Neural progenitor cell (in vitro differentiated cells): ENCODE measurements around the gene SLC37A1. TPM values are rescaled to one million over a fixed set of nuclear protein-coding genes. Genes with fewer than 3 reads are reported as not detected.

Experiments
- DNase-seq: peaks from one replicate; pipeline ENCODE4 v3.0.0-alpha.2; 2016; ENCODE audit warnings: low spot score
- H2AFZ ChIP-seq: fragments of 200-600 bp; sonication (generic); replicated peaks from 2 replicates; pipeline ENCODE4 v1.6.1; 2016; ENCODE audit warnings: antibody characterized with exemption
- H3F3A ChIP-seq: fragments of 200-600 bp; sonication (generic); 2 replicates; pipeline ENCODE4 v1.6.1; 2016; ENCODE audit warnings: antibody characterized with exemption, low read depth
- H3K27ac ChIP-seq: fragments of 200-600 bp; sonication (generic); 2 replicates; pipeline ENCODE4 v1.5.1; 2016; ENCODE audit warnings: mild to moderate bottlenecking
- H3K27me3 ChIP-seq: fragments of 200-600 bp; sonication (generic); 2 replicates; pipeline ENCODE4 v1.6.1; 2016; ENCODE audit warnings: mild to moderate bottlenecking, moderate library complexity
- H3K36me3 ChIP-seq: fragments of 200-600 bp; sonication (generic); 2 replicates; pipeline ENCODE4 v1.5.1; 2016
- H3K4me1 ChIP-seq: fragments of 200-600 bp; sonication (generic); 2 replicates; pipeline ENCODE4 v1.6.1; 2016; ENCODE audit warnings: mixed run types
- H3K4me2 ChIP-seq: fragments of 200-600 bp; sonication (generic); 2 replicates; pipeline ENCODE4 v1.6.1; 2016
- H3K4me3 ChIP-seq: fragments of 200-600 bp; sonication (generic); 2 replicates; pipeline ENCODE4 v1.5.1; 2016
- H3K79me2 ChIP-seq: fragments of 200-600 bp; sonication (generic); 2 replicates; pipeline ENCODE4 v1.6.1; 2016; ENCODE audit warnings: low read depth
- H3K9ac ChIP-seq: fragments of 200-600 bp; sonication (generic); 2 replicates; pipeline ENCODE4 v1.6.1; 2016
- H3K9me3 ChIP-seq: fragments of 200-600 bp; sonication (generic); 2 replicates; pipeline ENCODE4 v1.5.1; 2016; ENCODE audit warnings: low read depth
- H4K20me1 ChIP-seq: fragments of 200-600 bp; sonication (generic); 2 replicates; pipeline ENCODE4 v1.6.1; 2016; ENCODE audit warnings: low read depth
- H3K27ac Mint-ChIP-seq: 3 replicates; pipeline ENCODE4 v1.8.0; 2021; ENCODE audit warnings: mixed read lengths
- H3K27me3 Mint-ChIP-seq: 2 replicates; pipeline ENCODE4 v1.8.0; 2022; ENCODE audit warnings: low read depth, mild to moderate bottlenecking, inconsistent platforms, moderate library complexity, mixed read lengths; ENCODE audit not compliant: insufficient read depth
- H3K36me3 Mint-ChIP-seq: 3 replicates; pipeline ENCODE4 v1.8.0; 2021; ENCODE audit warnings: mixed read lengths
- H3K4me1 Mint-ChIP-seq: 3 replicates; pipeline ENCODE4 v1.8.0; 2021; ENCODE audit warnings: mixed read lengths
- H3K4me3 Mint-ChIP-seq: 3 replicates; pipeline ENCODE4 v1.8.0; 2021; ENCODE audit warnings: mild to moderate bottlenecking, moderate library complexity, mixed read lengths
- H3K9me3 Mint-ChIP-seq: 3 replicates; pipeline ENCODE4 v1.8.0; 2020; ENCODE audit warnings: mixed read lengths
- EZH2 ChIP-seq: fragments of 200-600 bp; sonication (generic); IDR thresholded peaks from 2 replicates; pipeline ENCODE4 v1.6.1; 2017; ENCODE audit warnings: antibody characterized with exemption, mild to moderate bottlenecking, moderate library complexity
- EZH2phosphoT487 ChIP-seq: fragments of 200-600 bp; sonication (generic); IDR thresholded peaks from 2 replicates; pipeline ENCODE4 v1.6.1; 2017; ENCODE audit warnings: antibody characterized with exemption
- total RNA-seq: library from RNA; depleted of rRNA; stranded (reverse); fragments of >200 nt; gene quantifications from 2 replicates; pipeline ENCODE4 v1.2.3, GENCODE V29; 2015; ENCODE audit warnings: low replicate concordance
- TF ChIP-seq, protein P1 (sequence below): fragments of 200-600 bp; sonication (generic); IDR thresholded peaks from 2 replicates; pipeline ENCODE4 v1.5.1; 2017; ENCODE audit warnings: antibody characterized with exemption, mild to moderate bottlenecking

The SLC37A1 gene
- total RNA-seq, 1 donor from 2014 or later, result 1.2 TPM

DNA sequence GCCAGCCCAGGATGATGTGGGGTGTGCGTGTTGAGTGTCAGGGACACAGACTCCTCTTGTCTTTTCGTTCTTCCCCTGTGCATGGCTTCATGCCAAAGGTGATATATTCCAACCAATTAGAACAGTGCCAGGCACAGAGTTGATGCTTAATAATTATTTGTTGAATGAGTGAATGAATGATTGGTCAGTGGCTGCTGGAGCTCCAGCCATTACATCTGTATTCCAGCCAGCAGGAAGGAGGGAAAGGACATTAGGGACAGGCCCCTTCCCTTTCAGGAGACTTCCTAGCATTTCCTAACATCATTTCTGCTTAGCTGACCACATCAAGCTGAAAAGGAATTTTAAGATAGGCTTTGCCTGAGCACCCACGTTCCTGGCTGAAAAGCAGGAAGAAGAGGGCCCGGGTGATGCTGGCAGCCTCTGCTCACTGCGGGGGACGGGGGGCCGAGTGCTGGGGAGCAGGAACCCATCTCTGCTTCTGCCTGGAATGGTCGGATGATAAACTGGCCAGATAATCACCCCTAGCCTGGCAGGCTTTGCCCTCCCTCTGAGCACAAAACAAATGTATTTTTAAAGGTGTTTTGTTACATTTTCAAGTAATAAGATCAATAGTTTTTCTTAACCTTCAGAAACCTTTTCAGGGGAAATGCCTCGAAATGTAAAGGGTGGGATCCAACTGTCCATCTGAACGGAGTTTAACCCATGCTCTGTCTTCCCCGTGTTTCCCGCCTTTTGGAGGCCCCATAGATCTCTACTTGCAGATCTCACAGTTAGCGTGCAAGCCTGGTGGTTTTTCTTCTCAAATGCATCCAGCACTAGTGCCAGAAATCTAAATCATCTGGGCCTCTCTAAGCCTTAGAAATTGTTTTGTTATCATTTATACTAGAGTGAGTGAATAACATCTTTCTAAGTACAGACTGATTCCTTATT lies 39.0 kb downstream of the SLC37A1 start:
- Histone ChIP-seq H3K79me2 (no peaks in the 10 kb centered on the region), H3K36me3 (no peaks in the 10 kb centered on the region), H4K20me1 (peaks cover 5% of the 10 kb centered on the region), H3K27me3 (no peaks in the 10 kb centered on the region), H3F3A (peaks cover 8% of the 10 kb centered on the region), H2AFZ (no peak overlapping the region), H3K4me2 (no peak overlapping the region), H3K9ac (peak overlapping the region; percentile 24), H3K9me3 (peaks cover 9% of the 10 kb centered on the region), H3K4me1 (peaks cover 14% of the 10 kb centered on the region), H3K27ac (no peak overlapping the region), H3K4me3 (no peak overlapping the region)
- peaks cover 5% of the 10 kb centered on the region for H3K27me3 Mint-ChIP-seq
- H3K27ac Mint-ChIP-seq, result no peak overlapping the region
- TF ChIP-seq, protein P1, sequence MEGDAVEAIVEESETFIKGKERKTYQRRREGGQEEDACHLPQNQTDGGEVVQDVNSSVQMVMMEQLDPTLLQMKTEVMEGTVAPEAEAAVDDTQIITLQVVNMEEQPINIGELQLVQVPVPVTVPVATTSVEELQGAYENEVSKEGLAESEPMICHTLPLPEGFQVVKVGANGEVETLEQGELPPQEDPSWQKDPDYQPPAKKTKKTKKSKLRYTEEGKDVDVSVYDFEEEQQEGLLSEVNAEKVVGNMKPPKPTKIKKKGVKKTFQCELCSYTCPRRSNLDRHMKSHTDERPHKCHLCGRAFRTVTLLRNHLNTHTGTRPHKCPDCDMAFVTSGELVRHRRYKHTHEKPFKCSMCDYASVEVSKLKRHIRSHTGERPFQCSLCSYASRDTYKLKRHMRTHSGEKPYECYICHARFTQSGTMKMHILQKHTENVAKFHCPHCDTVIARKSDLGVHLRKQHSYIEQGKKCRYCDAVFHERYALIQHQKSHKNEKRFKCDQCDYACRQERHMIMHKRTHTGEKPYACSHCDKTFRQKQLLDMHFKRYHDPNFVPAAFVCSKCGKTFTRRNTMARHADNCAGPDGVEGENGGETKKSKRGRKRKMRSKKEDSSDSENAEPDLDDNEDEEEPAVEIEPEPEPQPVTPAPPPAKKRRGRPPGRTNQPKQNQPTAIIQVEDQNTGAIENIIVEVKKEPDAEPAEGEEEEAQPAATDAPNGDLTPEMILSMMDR, result no peak
- TF ChIP-seq EZH2phosphoT487, result no peak
- no peak for TF ChIP-seq EZH2
- H3K36me3 Mint-ChIP-seq, result peaks cover 2% of the 10 kb centered on the region
- H3K9me3 Mint-ChIP-seq, result peaks cover 2% of the 10 kb centered on the region
- no peak for DNase-seq
- peaks cover 29% of the 10 kb centered on the region for H3K4me1 Mint-ChIP-seq
- H3K4me3 Mint-ChIP-seq, result no peak overlapping the region

DNA sequence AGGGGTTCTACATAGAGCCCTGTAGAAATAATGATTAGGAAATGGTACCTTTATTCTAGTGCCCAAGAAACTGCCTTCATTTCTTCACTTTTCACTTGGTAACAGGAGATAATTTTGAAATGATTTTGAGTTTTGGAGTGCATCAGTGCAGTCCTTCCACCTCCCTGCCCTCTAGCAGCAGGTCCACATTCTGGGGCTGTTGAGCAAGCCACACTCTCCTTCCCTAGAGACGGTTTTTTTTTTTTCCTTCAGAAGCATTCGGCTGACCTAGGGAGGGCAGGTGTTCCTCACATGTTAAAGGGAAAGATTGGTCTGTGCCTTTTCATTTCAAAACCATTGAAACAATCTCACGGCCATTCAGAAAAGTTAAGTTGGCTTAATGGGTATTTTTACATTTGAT lies 39.8 kb downstream of the SLC37A1 start:
- no peaks in the 10 kb centered on the region for H3K36me3 Mint-ChIP-seq
- Histone ChIP-seq H4K20me1 (peaks cover 5% of the 10 kb centered on the region), H3K27me3 (no peaks in the 10 kb centered on the region), H3K4me3 (no peak overlapping the region), H2AFZ (no peak overlapping the region), H3K27ac (no peak overlapping the region), H3K9ac (peak overlapping the region; percentile 24), H3K4me2 (no peak overlapping the region), H3K4me1 (peaks cover 14% of the 10 kb centered on the region), H3K36me3 (no peaks in the 10 kb centered on the region), H3K9me3 (peaks cover 9% of the 10 kb centered on the region), H3K79me2 (no peaks in the 10 kb centered on the region), H3F3A (peaks cover 8% of the 10 kb centered on the region)
- DNase-seq, result no peak
- H3K27me3 Mint-ChIP-seq, result peaks cover 5% of the 10 kb centered on the region
- H3K27ac Mint-ChIP-seq, result no peak overlapping the region
- H3K4me1 Mint-ChIP-seq, result peaks cover 29% of the 10 kb centered on the region
- H3K4me3 Mint-ChIP-seq, result no peak overlapping the region
- TF ChIP-seq, protein P1, result no peak
- TF ChIP-seq EZH2phosphoT487, result no peak
- no peak for TF ChIP-seq EZH2
- H3K9me3 Mint-ChIP-seq, result peaks cover 2% of the 10 kb centered on the region

DNA sequence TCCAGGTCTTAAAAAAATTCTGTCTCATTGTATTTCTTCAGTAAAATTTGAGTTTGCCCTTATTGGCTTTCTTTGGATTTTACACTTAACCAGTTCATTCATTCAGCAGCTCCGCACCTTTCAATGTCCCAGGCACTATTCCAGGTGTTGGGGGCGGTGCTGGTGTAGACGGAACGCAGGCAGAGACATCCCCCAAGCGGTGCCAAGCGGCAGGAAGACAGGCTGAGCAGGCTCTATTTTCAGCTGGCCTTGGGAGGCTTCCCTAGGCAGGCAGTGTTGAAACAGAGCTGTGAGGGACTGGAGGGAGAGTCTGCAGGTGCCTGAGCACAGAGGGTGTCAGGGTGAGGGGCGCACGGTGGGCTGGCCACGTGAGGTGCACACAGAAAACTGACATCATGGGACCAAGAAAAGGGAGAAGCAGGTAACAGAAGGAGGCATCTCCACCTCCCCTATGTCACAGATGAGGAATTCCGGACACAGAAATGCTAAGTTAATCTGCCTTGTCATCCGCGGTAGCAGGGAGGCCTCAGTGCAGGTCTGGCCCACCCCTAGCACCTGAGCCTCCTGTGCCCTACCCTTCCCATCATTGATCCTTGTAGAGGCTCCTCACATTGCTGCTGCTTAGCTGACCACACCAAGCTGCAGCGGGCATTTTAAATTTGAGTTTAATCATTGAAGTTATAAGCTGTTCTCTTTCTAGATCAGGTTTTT lies 40.8 kb downstream of the SLC37A1 start:
- no peak for DNase-seq
- peaks cover 5% of the 10 kb centered on the region for H3K27me3 Mint-ChIP-seq
- TF ChIP-seq EZH2 (no peak), EZH2phosphoT487 (no peak)
- TF ChIP-seq, protein P1, result no peak
- H3K27ac ChIP-seq, result no peak overlapping the region
- peaks cover 5% of the 10 kb centered on the region for H4K20me1 ChIP-seq
- H2AFZ ChIP-seq, result no peak overlapping the region
- H3K4me2 ChIP-seq, result no peak overlapping the region
- H3K4me1 ChIP-seq, result peaks cover 14% of the 10 kb centered on the region
- no peaks in the 10 kb centered on the region for H3K79me2 ChIP-seq
- no peak overlapping the region for H3K27ac Mint-ChIP-seq
- no peak overlapping the region for H3K4me3 Mint-ChIP-seq
- H3K9me3 Mint-ChIP-seq, result peaks cover 2% of the 10 kb centered on the region
- no peaks in the 10 kb centered on the region for H3K36me3 Mint-ChIP-seq
- no peak overlapping the region for H3K9ac ChIP-seq
- peaks cover 9% of the 10 kb centered on the region for H3K9me3 ChIP-seq
- H3K36me3 ChIP-seq, result no peaks in the 10 kb centered on the region
- peaks cover 29% of the 10 kb centered on the region for H3K4me1 Mint-ChIP-seq
- peaks cover 8% of the 10 kb centered on the region for H3F3A ChIP-seq
- no peaks in the 10 kb centered on the region for H3K27me3 ChIP-seq
- no peak overlapping the region for H3K4me3 ChIP-seq
